Measurements from ENCODE around the gene PIP4P1. TPM values are rescaled to one million over a fixed set of nuclear protein-coding genes. Genes with fewer than 3 reads are reported as not detected.

PIP4P1 gene
- total and polyA plus RNA-seq, 9 of the 15 experiments (the other 6 are each of a cell fraction or from before 2014, with no cell fraction given): 5.3 to 20.9 (median 10.7) TPM

DNA sequence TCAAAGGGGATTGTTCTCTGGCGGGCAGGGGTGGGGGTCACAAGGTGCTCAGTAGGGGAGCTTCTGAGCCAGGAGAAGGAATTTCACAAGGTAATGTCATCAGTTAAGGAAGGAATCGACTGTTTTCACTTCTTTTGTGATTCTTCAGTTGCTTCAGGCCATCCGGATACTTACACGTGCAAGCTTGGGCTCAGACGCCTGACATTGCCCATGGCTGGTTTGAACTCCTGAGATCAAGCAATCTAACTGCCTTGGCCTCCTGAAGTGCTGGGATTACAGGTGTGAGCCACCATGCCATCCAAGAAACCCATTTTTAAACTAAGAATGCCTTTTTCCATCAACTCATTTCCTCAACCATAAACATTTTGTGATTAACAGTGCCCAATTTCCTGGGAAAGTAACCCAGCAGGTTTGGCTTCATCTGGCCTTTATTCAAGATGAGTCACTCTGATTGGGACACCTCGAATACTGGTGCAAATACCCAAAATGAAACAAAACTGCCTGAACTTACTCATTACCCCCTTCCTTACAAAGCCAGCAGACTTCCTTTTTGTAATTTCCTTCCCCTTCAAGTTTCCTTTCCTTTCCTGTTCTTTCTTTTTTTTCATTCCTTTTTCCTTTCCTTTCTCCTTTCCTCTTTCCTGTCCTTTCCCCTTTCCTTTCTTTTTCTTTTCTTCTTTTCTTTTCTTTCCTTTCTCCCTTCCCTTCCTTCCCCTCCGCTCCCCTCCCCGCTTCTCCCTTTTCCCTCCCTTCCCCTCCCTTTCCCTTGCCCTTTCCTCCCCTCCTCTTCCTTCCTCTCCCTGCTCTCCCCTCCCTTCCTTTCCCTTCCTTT is 33.9 kb upstream of the PIP4P1 start:
- ATAC-seq (no peak), DNase-seq (ENCODE audit: extremely low read depth in 1 of 4, low spot score in 3 of 4) (no peak), FAIRE-seq (peak; percentile 40)
- Histone ChIP-seq H2AFZ (ENCODE audit: low read depth, low read length) (no peak overlapping the region), H3K4me2 (ENCODE audit: insufficient read depth, low read length) (no peak overlapping the region), H3K27ac (ENCODE audit: extremely low read depth, low read depth, low read length) (no peak overlapping the region), H3K9me3 (replicated peaks; ENCODE audit: control insufficient read depth, insufficient read depth, low read depth, low read length) (no peaks in the 10 kb centered on the region), H3K79me2 (ENCODE audit: control insufficient read depth, insufficient read depth, low read length) (no peaks in the 10 kb centered on the region), H3K9ac (ENCODE audit: insufficient read depth in 1 of 2, low read depth in 2 of 2, low read length in 2 of 2) (no peak overlapping the region), H3K4me1 (replicated peaks in 1 of 2; ENCODE audit: control insufficient read depth in 2 of 2, insufficient read depth in 2 of 2, low read length in 2 of 2) (peaks cover 4 to 18% of the 10 kb centered on the region in 2 experiments; a peak in 3 of 5 replicates), H3K9me1 (ENCODE audit: control insufficient read depth, insufficient read depth, low read length) (no peaks in the 10 kb centered on the region), H3K27me3 (ENCODE audit: control insufficient read depth in 2 of 2, insufficient read depth in 2 of 2, low read length in 2 of 2) (no peaks in the 10 kb centered on the region), H4K20me1 (replicated peaks; ENCODE audit: control insufficient read depth, insufficient read depth, low read length) (no peaks in the 10 kb centered on the region), H3K36me3 (ENCODE audit: control insufficient read depth, insufficient read depth, low read length) (no peaks in the 10 kb centered on the region), H3K4me3 (no peak overlapping the region)
- intact Hi-C loops (cut with micrococcal nuclease): no loop called here
- 53% methylated on average over 7 of the region's 8 CpGs for WGBS (ENCODE audit: insufficient coverage, low coverage, missing lambda C conversion rate)
- TF ChIP-seq ZBTB8A (IDR thresholded peaks at IDR 0.05; ENCODE audit: partially characterized antibody) (no peak), HNRNPK (IDR thresholded peaks at IDR 0.05; ENCODE audit: low read depth, low read length, poor library complexity, severe bottlenecking) (peak; percentile 29), SNRNP70 (optimal IDR thresholded peaks at IDR 0.05; ENCODE audit: low read depth, low read length) (no peak), CBX5 (IDR thresholded peaks at IDR 0.05; ENCODE audit: borderline replicate concordance, low read depth) (peak; percentile 47; the same call in 1 of the 2 replicates)
- TF ChIP-seq, protein P1, sequence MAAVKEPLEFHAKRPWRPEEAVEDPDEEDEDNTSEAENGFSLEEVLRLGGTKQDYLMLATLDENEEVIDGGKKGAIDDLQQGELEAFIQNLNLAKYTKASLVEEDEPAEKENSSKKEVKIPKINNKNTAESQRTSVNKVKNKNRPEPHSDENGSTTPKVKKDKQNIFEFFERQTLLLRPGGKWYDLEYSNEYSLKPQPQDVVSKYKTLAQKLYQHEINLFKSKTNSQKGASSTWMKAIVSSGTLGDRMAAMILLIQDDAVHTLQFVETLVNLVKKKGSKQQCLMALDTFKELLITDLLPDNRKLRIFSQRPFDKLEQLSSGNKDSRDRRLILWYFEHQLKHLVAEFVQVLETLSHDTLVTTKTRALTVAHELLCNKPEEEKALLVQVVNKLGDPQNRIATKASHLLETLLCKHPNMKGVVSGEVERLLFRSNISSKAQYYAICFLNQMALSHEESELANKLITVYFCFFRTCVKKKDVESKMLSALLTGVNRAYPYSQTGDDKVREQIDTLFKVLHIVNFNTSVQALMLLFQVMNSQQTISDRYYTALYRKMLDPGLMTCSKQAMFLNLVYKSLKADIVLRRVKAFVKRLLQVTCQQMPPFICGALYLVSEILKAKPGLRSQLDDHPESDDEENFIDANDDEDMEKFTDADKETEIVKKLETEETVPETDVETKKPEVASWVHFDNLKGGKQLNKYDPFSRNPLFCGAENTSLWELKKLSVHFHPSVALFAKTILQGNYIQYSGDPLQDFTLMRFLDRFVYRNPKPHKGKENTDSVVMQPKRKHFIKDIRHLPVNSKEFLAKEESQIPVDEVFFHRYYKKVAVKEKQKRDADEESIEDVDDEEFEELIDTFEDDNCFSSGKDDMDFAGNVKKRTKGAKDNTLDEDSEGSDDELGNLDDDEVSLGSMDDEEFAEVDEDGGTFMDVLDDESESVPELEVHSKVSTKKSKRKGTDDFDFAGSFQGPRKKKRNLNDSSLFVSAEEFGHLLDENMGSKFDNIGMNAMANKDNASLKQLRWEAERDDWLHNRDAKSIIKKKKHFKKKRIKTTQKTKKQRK (IDR thresholded peaks at IDR 0.05; ENCODE audit: borderline replicate concordance, low read depth, low read length): no peak
- TF ChIP-seq, protein P2, sequence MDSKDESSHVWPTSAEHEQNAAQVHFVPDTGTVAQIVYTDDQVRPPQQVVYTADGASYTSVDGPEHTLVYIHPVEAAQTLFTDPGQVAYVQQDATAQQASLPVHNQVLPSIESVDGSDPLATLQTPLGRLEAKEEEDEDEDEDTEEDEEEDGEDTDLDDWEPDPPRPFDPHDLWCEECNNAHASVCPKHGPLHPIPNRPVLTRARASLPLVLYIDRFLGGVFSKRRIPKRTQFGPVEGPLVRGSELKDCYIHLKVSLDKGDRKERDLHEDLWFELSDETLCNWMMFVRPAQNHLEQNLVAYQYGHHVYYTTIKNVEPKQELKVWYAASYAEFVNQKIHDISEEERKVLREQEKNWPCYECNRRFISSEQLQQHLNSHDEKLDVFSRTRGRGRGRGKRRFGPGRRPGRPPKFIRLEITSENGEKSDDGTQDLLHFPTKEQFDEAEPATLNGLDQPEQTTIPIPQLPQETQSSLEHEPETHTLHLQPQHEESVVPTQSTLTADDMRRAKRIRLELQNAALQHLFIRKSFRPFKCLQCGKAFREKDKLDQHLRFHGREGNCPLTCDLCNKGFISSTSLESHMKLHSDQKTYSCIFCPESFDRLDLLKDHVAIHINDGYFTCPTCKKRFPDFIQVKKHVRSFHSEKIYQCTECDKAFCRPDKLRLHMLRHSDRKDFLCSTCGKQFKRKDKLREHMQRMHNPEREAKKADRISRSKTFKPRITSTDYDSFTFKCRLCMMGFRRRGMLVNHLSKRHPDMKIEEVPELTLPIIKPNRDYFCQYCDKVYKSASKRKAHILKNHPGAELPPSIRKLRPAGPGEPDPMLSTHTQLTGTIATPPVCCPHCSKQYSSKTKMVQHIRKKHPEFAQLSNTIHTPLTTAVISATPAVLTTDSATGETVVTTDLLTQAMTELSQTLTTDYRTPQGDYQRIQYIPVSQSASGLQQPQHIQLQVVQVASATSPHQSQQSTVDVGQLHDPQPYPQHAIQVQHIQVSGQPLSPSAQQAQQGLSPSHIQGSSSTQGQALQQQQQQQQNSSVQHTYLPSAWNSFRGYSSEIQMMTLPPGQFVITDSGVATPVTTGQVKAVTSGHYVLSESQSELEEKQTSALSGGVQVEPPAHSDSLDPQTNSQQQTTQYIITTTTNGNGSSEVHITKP (IDR thresholded peaks at IDR 0.05; ENCODE audit: partially characterized antibody): no peak
- TF ChIP-seq, protein P3, sequence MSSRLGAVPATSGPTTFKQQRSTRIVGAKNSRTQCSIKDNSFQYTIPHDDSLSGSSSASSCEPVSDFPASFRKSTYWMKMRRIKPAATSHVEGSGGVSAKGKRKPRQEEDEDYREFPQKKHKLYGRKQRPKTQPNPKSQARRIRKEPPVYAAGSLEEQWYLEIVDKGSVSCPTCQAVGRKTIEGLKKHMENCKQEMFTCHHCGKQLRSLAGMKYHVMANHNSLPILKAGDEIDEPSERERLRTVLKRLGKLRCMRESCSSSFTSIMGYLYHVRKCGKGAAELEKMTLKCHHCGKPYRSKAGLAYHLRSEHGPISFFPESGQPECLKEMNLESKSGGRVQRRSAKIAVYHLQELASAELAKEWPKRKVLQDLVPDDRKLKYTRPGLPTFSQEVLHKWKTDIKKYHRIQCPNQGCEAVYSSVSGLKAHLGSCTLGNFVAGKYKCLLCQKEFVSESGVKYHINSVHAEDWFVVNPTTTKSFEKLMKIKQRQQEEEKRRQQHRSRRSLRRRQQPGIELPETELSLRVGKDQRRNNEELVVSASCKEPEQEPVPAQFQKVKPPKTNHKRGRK (tag; IDR thresholded peaks at IDR 0.05): peak; percentile 84
- in situ Hi-C loops (cut with MboI): no loop called here
- POLR2A ChIA-PET: no interaction called here
- CTCF ChIA-PET (ENCODE audit: low intra/inter-chr PET ratio): no interaction called here
- BruUV-seq (replicated peaks): no TSS peak
